Kidney (tissue), 14 donors: ENCODE results near the gene SLX4. TPM values are rescaled to one million over a fixed set of nuclear protein-coding genes. Genes with fewer than 3 reads are reported as not detected.

Experiments
- DNase-seq, 5 donors: peaks; one replicate each; pipeline ENCODE4 v3.0.0-alpha.2; 2013 to 2020
- FAIRE-seq: peaks from 2 replicates; lab custom pipeline; 2012; peaks lifted over from hg19 to GRCh38; lab: Jason Lieb, UNC
- H3K27ac ChIP-seq, 2 donors: one replicate each; pipeline ENCODE4 v1.7.0; 2013; ENCODE audit warnings: low read depth in 2 of 2, low read length in 2 of 2, inconsistent platforms in 1 of 2
- H3K27me3 ChIP-seq: one replicate; pipeline ENCODE4 v1.7.1; 2013; ENCODE audit warnings: low read length, inconsistent platforms; ENCODE audit not compliant: control insufficient read depth, insufficient read depth
- H3K36me3 ChIP-seq, 3 donors: one replicate each; pipeline versions ENCODE4 v1.7.0 to v1.7.1; 2013; ENCODE audit warnings: low read length in 3 of 3, control low read depth in 1 of 3, inconsistent platforms in 1 of 3; ENCODE audit not compliant: insufficient read depth in 3 of 3, control insufficient read depth in 2 of 3
- H3K4me1 ChIP-seq, 3 donors: one replicate each; pipeline versions ENCODE4 v1.7.0 to v1.7.1; 2013; ENCODE audit warnings: low read length in 3 of 3, inconsistent platforms in 1 of 3, low read depth in 1 of 3; ENCODE audit not compliant: control insufficient read depth in 2 of 3, insufficient read depth in 2 of 3
- H3K4me3 ChIP-seq, 3 donors: one replicate each; pipeline versions ENCODE4 v1.7.0 to v1.8.1; 2013; ENCODE audit warnings: low read length in 3 of 3, control low read depth in 1 of 3, inconsistent platforms in 1 of 3
- H3K9ac ChIP-seq, 3 donors: one replicate each; pipeline versions ENCODE4 v1.7.0 to v1.7.1; 2013; ENCODE audit warnings: low read length in 3 of 3, control low read depth in 1 of 3, inconsistent platforms in 1 of 3
- H3K9me3 ChIP-seq, 3 donors: one replicate each; pipeline versions ENCODE4 v1.7.0 to v1.7.1; 2013; ENCODE audit warnings: low read length in 3 of 3, control low read depth in 1 of 3, inconsistent platforms in 1 of 3; ENCODE audit not compliant: control insufficient read depth in 2 of 3, insufficient read depth in 1 of 3
- intact Hi-C: fragments of 100-400 bp; cut with DNase I; formaldehyde crosslinking; loops from one replicate; pipeline ENCODE4 v1.11.1; 2022
- polyA plus RNA-seq: library from polyadenylated mRNA; stranded (reverse); fragments of 350-450 nt; fragmentation: Illumina TruSeq; extraction: RNeasy Lipid Tissue Mini Kit (QIAGEN cat#74804); gene quantifications from one replicate; pipeline ENCODE4 v1.2.3, GENCODE V29; 2014; ENCODE audit warnings: low read depth, low replicate concordance; ENCODE audit not compliant: insufficient read depth
- total RNA-seq: library from RNA; stranded (reverse); fragmentation: NEBNext Ultra II Directional; extraction: Animal tissue kit (Norgen Biotek cat#: 25700); gene quantifications from one replicate; pipeline ENCODE4 v1.2.1, GENCODE V29; 2021
- TF ChIP-seq, protein P1 (sequence below): IDR thresholded peaks from 3 replicates; pipeline ENCODE4 v1.5.1; 2012; ENCODE audit warnings: mild to moderate bottlenecking, moderate library complexity, borderline replicate concordance; ENCODE audit not compliant: insufficient read depth; ENCODE audit errors: extremely low read depth
- donor health status: control.
- donor health status: control.
- donor health status: control.
- donor health status: control.
- donor health status: control.
- donor health status: DM: yes; HTN: yes; CAD: no.
- donor health status: Normal renal cell carcinoma (clear cell type).

The SLX4 gene
- total and polyA plus RNA-seq, 2 donors from 2014 or later, result 1.0 to 4.8 TPM

DNA sequence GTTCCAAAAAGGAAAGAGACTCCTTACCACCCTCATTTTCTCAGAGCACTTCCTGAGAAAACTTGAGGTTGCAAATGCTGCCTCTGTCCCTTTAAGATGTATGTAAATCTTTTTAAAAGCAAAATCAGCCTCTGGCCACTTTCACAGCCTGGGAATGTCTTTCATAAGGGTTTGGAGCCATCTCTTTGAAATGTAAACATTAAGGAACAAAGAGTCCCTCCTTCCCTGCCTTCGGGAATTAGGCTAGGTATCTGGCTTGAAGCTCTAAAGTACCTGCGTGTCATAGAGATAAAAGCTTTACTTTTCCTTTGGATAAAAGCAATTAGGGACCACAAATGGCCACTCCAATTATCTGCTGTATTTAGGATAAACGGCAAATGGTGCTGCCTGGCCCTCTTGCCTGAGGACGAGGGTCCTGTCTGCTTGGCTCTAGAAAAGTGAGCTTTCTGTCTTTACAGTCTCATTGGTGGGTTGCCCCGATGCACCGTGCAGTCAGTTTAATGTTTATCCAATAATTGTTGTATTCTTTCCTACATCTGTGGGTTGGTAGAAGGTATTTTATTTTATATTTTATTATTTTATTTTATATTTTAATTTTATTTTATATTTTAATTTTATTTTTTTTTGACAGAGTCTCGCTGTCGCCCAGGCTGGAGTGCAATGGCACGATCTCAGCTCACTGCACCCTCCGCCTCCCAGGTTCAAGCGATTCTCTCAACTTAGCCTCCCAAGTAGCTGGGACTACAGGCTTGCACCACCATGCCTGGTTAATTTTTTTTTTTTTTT, 58.1 kb downstream of the SLX4 start:
- H3K27me3 ChIP-seq, result no peaks in the 10 kb centered on the region

DNA sequence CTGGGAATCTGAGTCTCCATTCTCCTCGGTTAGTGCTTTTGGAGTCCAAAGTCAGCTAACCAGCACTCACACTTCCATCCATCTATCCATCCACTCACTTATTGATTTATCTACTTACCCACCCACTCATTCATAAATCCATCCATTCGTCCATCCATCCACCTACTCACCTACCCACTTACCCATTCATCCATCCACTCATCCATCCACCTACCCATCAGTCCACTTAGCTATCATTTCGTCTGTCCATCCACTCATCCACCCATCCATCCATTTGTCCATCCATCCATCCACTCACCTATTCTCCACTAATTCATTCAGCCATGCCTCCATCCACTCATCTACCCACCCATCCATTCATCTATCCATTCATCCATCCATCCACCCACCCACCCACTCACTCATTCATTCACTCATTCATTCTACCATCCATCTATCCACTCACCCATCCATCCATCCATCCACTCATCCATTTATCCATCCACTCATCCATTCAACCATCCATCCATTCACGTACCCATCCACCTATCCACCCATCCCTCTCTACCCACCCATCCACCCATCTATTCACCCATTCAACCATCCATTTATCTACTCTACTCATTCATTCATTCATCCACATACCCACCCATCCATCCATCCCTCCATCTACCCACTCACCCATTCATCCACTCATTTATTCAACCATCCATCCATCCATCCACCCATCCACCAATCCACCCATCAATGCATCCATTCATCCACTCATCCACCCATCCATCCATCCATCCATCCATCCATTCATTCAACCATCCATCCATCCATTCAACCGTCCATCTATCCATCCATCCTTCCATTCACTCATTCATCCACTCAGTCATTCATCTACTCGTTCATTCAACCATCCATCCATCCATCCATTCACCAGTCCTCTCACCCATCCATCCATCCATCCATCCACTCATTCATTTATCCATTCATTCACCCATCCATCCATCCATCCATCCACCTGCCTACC, 60.3 kb downstream of the SLX4 start:
- H3K27ac ChIP-seq, result no peak overlapping the region

More for the DNA sequence above, 58.1 kb downstream of the SLX4 start:
- no peak overlapping the region for H3K27ac ChIP-seq
- TF ChIP-seq, protein P1, sequence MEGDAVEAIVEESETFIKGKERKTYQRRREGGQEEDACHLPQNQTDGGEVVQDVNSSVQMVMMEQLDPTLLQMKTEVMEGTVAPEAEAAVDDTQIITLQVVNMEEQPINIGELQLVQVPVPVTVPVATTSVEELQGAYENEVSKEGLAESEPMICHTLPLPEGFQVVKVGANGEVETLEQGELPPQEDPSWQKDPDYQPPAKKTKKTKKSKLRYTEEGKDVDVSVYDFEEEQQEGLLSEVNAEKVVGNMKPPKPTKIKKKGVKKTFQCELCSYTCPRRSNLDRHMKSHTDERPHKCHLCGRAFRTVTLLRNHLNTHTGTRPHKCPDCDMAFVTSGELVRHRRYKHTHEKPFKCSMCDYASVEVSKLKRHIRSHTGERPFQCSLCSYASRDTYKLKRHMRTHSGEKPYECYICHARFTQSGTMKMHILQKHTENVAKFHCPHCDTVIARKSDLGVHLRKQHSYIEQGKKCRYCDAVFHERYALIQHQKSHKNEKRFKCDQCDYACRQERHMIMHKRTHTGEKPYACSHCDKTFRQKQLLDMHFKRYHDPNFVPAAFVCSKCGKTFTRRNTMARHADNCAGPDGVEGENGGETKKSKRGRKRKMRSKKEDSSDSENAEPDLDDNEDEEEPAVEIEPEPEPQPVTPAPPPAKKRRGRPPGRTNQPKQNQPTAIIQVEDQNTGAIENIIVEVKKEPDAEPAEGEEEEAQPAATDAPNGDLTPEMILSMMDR, result no peak
- no peaks in the 10 kb centered on the region for H3K4me1 ChIP-seq
- FAIRE-seq (no peak), DNase-seq (no peak)
- H3K9ac ChIP-seq, result no peak overlapping the region
- H3K9me3 ChIP-seq, result no peaks in the 10 kb centered on the region
- intact Hi-C loops, result no loop called here
- H3K4me3 ChIP-seq, result no peak overlapping the region
- peaks cover 0 to 3% (median 0%) of the 10 kb centered on the region in 3 donors for H3K36me3 ChIP-seq

DNA sequence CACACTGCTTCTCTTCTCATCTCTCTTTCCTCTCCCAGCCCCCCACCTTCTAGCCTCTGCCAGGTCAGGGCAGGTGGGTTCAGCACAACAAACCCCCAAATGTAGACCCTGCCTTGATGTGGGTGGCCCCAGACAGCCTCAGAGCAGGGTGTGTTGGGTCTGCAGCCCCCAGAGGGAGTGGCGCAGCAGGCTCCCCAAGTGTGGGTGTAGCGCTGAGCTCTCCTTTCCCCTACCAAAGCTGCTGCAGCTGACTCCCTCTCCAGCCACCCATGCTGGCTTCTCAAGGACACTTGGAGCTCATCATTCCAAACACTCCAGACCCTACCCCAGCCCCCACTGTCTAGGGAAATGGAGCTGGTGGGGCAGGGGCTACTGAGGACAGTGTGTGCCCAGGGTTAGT, 61.5 kb downstream of the SLX4 start:
- TF ChIP-seq, protein P1, result no peak
- no peak overlapping the region for H3K4me3 ChIP-seq
- intact Hi-C loops, result no loop called here
- FAIRE-seq (no peak), DNase-seq (no peak)
- no peaks in the 10 kb centered on the region for H3K9me3 ChIP-seq
- no peaks in the 10 kb centered on the region for H3K4me1 ChIP-seq
- no peaks in the 10 kb centered on the region for H3K27me3 ChIP-seq
- no peak overlapping the region for H3K27ac ChIP-seq
- no peaks in the 10 kb centered on the region for H3K36me3 ChIP-seq
- H3K9ac ChIP-seq, result no peak overlapping the region

More for the DNA sequence above, 60.3 kb downstream of the SLX4 start:
- DNase-seq (no peak), FAIRE-seq (no peak)
- no peaks in the 10 kb centered on the region for H3K27me3 ChIP-seq
- no peak overlapping the region for H3K4me3 ChIP-seq
- H3K4me1 ChIP-seq, result no peaks in the 10 kb centered on the region
- TF ChIP-seq, protein P1, result no peak
- H3K9ac ChIP-seq, result no peak overlapping the region
- H3K36me3 ChIP-seq, result no peaks in the 10 kb centered on the region
- no peaks in the 10 kb centered on the region for H3K9me3 ChIP-seq
- intact Hi-C loops, result no loop called here
